Right forelimb (tissue), 1 donor: ENCODE data around the gene ANKS3.
A peak's percentile ranks its signal among the peaks of the same experiment; 100 is the strongest.
"Not testable (repeated sequence)": the region's sequence is repeated elsewhere in the genome, so short reads cannot be mapped to it uniquely, and the experiment has no call there.

Experiments
- DNase-seq: peaks from one replicate; pipeline ENCODE4 v3.0.0-alpha.2; 2018

Gene ANKS3

GRCh38 chr16:4752351-4753100 lies 18.5 kb upstream of the ANKS3 start:
- DNase-seq, result no peak

DNA sequence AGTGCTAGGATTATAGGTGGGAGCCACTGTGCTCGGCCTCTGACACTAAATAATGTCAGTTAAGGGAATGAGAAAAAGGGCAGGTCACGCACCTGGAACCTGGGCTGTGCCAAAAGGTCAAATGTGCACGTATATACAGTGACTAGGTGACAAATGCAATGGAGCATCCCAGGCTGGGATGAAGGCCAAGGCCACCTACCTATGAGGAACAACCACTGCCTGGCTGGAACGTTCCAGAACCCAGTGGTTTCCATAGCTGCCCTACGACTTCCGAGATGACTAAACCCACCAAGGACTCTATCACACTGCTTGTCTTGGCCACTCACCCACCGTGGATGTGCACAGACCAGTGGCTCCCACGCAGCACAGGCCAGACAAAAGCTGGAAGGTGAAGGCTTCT lies 16.8 kb upstream of the ANKS3 start:
- DNase-seq, result no peak

DNA sequence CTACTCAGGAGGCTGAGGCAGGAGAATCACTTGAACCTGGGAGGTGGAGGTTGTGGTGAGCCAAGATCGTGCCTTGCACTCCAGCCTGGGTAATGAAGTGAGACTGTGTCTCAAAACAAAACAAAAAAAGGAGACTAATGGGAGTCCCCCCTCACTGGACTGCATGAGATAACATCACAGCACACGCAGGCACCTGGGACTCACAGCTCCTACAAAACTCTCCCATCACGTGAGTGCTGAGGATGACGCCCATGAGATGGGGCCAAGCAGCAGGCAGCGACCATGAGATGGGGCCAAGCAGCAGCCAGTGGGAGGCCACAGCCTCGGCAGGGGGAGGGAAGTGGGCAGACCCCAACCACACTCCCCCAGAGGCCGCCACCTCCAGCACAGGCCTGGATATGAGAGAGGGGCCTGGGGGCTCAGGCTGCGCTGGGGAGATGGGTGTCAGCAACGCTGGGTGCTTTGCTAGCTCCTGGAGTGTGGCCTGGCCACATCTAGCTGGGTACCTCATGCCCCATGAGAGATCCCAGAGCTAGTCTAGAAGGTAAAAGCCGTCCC lies 15.7 kb upstream of the ANKS3 start:
- no peak for DNase-seq

DNA sequence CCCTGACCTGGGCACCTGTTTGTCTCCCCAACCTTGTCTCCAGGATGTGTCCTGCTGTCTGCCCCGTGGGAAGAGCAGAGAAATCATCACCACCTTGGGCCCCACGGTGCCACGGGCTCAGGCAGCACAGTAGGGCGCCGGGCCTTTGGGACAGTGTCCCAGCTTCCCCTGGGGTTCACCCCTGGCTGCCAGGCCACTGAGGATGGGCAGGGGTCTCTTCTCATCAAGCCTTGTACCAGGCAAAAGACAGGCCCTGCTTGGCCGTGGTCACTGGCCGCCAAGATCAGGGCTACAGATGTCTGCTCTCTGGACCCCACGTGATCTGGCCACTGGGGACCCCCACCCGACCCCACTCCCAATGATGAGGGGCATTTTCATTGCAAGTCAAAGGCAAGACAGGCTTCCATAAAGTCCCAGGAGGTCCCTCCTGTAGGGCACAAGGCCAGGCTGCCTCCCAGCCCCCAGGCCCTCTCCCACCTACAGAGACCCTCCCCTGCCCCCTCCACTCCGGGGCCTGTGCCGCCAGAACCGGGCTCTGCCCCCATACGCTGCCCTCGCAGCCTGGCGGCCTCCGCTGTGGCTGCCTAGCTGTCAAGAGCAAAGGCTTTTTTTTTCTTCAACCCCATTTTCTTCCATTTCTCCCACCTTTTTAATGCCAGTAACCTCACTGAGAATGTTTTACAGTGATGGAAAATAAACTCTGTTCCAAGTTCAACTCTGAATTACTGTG lies 14.8 kb upstream of the ANKS3 start:
- DNase-seq, result no peak

- DNase-seq, result no peak
These were observed 14.0 kb upstream of the ANKS3 start for GRCh38 chr16:4747906-4748681.

GRCh38 chr16:4746991-4747574 lies 13.0 kb upstream of the ANKS3 start:
- no peak for DNase-seq

DNA sequence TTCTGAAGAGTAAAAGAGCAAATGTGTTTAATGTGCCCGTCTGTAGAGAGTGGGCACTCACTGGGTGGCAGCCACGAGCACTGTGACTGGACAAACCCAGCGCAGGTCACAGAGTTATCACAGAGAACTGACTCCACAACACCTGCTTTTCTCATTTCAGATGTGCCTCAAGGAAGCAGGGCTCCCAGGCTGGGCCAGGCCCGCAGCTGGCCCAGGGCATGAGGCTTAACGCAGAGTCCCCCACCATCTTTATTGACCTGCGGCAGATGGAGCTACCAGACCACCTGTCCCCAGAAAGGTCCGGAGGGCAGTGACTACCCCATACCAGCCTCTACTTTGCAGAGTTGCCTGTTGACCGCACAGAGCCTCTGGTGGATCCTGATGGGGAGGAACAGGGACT lies 12.1 kb upstream of the ANKS3 start:
- no peak for DNase-seq

GRCh38 chr16:4745274-4745569 lies 11.2 kb upstream of the ANKS3 start:
- no peak for DNase-seq

DNA sequence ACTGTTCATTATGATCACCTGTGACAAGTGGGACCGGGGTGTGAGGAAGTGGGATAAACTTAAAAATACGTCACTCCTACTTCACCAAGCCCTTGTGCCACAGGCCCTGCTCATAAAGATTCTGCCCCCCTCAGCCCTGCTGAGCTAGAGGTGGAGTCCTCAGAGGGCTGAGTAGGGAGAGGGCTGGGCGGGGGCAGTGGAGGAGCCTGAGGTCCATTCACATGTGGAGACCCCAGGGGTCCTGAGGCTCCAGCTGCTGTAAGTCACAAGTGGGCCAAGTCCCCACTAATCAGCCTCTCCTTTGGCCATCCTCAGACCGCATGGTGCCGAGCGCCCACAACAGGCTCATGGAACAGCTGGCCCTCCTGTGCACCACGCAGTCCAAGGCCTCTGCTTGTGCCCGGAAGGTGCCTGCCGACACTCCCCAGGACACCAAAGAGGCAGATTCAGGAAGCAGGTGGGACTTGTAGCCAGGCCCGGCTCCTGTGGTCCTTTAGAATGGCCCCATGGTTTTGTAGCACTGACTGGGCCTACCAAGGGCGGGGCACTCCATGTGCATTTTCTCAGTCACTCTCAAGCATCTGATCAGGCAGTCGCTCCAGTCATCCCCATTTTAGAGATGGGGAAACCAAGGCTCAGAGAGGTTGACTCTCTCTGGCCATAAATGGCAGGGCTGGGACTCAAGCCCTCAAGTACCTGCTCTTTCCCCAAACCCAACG lies 10.6 kb upstream of the ANKS3 start:
- DNase-seq, result no peak

GRCh38 chr16:4743226-4743878 lies 9.3 kb upstream of the ANKS3 start:
- DNase-seq, result no peak

DNA sequence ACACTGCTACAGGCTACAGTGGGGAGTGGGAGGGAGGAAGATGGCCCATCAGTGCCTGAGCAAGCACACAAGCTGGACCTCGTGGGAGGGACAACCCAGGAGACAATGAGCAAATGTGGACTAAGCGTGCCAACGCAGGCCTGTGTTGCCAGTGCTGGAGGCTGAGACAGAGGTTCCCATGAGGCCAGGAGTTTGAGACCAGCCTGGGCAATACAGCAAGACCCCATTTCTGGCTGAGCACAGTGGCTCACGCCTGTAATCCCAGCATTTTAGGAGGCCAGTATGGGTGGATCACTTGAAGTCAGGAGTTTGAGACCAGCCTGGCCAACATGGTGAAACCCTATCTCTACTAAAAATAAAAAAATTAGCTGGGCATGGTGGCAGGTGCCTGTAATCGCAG lies 4.3 kb upstream of the ANKS3 start:
- not testable (repeated sequence) for DNase-seq

DNA sequence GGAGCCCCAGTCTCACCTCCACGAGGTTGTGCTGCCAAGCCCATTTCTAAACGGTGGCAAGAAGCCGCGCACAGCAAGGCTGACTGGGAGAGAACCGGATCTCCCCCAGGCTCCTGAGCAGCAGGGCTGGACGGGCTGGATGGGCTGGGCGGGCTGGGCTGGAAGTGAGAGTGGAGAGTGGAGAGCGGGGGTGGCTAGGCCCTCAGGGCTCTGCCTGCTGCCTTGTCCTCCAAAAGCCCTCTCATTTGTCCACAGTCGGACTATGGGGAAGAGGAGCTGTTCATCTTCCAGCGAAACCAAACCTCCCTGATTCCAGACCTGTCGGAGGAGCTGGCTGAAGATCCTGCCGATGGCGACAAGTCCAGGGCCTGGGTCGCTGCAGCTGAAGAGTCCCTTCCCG lies 3.5 kb upstream of the ANKS3 start:
- no peak for DNase-seq

DNA sequence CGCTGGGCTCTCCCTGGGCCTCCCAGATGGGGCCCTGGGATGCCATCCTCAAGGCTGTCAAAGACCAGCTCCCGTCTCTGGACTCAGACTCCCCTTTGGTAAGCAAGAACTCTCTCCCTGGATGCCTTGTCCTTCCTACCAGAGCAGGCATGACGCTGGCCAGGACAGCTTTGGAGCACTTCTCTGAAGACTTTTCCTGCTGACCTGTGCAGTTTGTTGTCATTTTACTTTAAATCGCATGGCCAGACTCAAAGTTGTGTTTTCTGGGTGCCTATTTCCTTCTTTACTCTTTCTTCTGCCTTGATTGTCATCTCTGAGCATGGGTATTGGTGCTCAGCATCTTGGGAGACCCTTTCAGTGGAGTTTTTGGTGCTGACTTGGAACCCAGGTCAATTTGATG lies 2.5 kb upstream of the ANKS3 start:
- DNase-seq, result no peak

- peak; percentile 94 for DNase-seq
These were observed 862 bp upstream of the ANKS3 start for GRCh38 chr16:4734730-4735535.

GRCh38 chr16:4733747-4734062 lies 366 bp downstream of the ANKS3 start:
- DNase-seq, result no peak

- DNase-seq, result no peak
These were observed 794 bp downstream of the ANKS3 start for GRCh38 chr16:4733211-4733742.

DNA sequence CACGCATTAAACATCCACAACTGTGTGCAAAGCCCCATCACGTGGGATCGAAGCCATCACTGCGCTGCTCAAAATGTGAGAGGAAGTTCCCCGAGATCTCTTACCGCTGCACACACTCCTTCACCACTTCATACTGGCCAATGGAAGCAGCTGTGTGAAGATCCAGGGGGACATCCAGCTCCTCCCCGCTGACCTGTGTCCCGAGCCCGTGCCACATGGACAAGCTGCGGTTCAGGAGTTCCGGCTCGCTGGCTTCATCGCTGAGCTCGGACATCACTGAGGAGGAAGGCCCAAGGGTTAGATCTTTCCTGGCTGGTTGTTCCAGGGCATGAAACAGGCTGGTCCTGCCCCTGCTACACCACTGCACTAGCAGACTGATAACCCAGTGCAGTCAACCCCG lies 4.2 kb downstream of the ANKS3 start:
- no peak for DNase-seq

- no peak for DNase-seq
These were observed 5.4 kb downstream of the ANKS3 start for GRCh38 chr16:4728676-4729075.

DNA sequence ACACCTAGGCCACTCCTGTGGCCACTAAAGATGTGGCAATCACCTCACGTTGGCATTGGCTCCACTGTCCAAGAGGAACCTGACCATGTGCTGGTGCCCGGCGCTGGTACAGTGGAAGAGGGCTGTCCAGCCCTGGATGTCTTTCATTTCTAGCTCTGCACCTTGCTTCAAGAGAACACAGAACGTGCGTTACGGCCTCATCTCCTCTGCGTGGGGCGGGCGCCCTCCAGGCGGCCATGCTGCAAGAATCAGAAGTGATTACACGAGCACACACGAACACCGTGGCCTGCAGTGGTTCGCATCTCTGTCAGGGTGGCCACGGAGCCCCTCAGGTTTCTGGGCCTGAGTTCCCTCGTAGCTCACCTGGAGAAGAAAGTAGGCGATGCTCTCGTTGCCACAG lies 7.5 kb downstream of the ANKS3 start:
- DNase-seq, result no peak

GRCh38 chr16:4724661-4725270 lies 9.3 kb downstream of the ANKS3 start:
- DNase-seq, result no peak
